Pancreas (tissue), 10 donors: ENCODE results near the gene CSF3. TPM values are rescaled to one million over a fixed set of nuclear protein-coding genes. Genes with fewer than 3 reads are reported as not detected.
A peak's percentile ranks its signal among the peaks of the same experiment; 100 is the strongest.

Source experiments
- ATAC-seq, 4 donors: fragments of 200-7000 bp; cut with Tn5 transposase; one replicate each; pipeline versions ENCODE4 v1.8.0 to v1.9.1; 2020; ENCODE audit warnings: mild to moderate bottlenecking in 4 of 4, moderate library complexity in 4 of 4
- DNase-seq, 6 donors: peaks; one replicate each; pipeline ENCODE4 v3.0.0-alpha.2; 2020
- FAIRE-seq: peaks from 2 replicates; lab custom pipeline; 2012; peaks lifted over from hg19 to GRCh38; lab: Jason Lieb, UNC
- H3K27ac ChIP-seq, 4 donors: fragments of 200-600 bp; sonication (generic); 1 replicate in 3 of 4; 2 replicates in 1 of 4; pipeline versions ENCODE4 v1.5.0 to v1.8.0; 2020
- H3K27me3 ChIP-seq, 4 donors: fragments of 200-600 bp; one replicate each; pipeline ENCODE4 v1.8.0; 2021
- H3K36me3 ChIP-seq, 3 donors: fragments of 200-600 bp; sonication (generic) in 1 of 3; one replicate each; pipeline versions ENCODE4 v1.5.0 to v1.8.0; 2020 to 2021
- H3K4me1 ChIP-seq, 3 donors: fragments of 200-600 bp; one replicate each; pipeline ENCODE4 v1.8.0; 2021
- H3K4me3 ChIP-seq, 4 donors: fragments of 200-600 bp; sonication (generic) in 2 of 4; one replicate each; pipeline versions ENCODE4 v1.5.0 to v1.8.0; 2020 to 2021
- H3K9me3 ChIP-seq, 4 donors: fragments of 200-600 bp; one replicate each; pipeline ENCODE4 v1.8.0; 2021
- CTCF ChIP-seq, 4 donors: fragments of 200-600 bp; sonication (generic) in 3 of 4; IDR thresholded peaks; one replicate each; pipeline versions ENCODE4 v1.5.0 to v1.8.0; 2021; ENCODE audit warnings: antibody characterized with exemption in 4 of 4
- WGBS, 2 donors: extraction: QIAGEN DNeasy Blood & Tissue Kit; methylation state at CpG; one replicate each; pipeline ENCODE4 v1.1.7; 2013; 5-methylcytosine and 5-hydroxymethylcytosine counted together
- intact Hi-C, 3 donors: fragments of 100-400 bp; cut with DNase I; formaldehyde crosslinking; loops; one replicate each; pipeline versions ENCODE4 v1.11.1 to v1.14.2; 2022
- polyA plus RNA-seq, 2 donors: library from polyadenylated mRNA; stranded (reverse); fragments of 200-250 nt; gene quantifications; one replicate each; pipeline ENCODE4 v1.2.3, GENCODE V29; 2013
- total RNA-seq, 6 donors: library from RNA; stranded (reverse); fragmentation: NEBNext Ultra II Directional in 4 of 6; extraction: Animal tissue kit (Norgen Biotek cat#: 25700) in 4 of 6; gene quantifications; one replicate each; pipeline versions ENCODE4 v1.2.1 to v1.2.4, GENCODE V29; 2021 to 2023
- donor health status: healthy with polysubstance abuse.
- donor health status: DM: no; HTN: no; CAD: no; lungs with moderate emphysema.
- donor health status: DM: no; HTN: no; CAD: no.
- donor health status: control.
- donor health status: control.
- donor health status: Bipolar disorder and iron deficiency.
- donor health status: DM: yes; HTN: yes; CAD: no.
- donor health status: DM: no; HTN: no; CAD: no.
- donor health status: DM: no; HTN: no; CAD: no.
- donor health status: DM: yes; HTN: yes; CAD: no.

CSF3 gene
- total and polyA plus RNA-seq, 8 donors = 0.16 to 3.5 (median 0.23) TPM; not detected in 4

- Histone ChIP-seq H3K27ac (no peak overlapping the region), H3K4me1 (no peaks in the 10 kb centered on the region), H3K36me3 (no peaks in the 10 kb centered on the region), H3K27me3 (no peaks in the 10 kb centered on the region), H3K4me3 (no peak overlapping the region), H3K9me3 (no peaks in the 10 kb centered on the region)
- no peak for TF ChIP-seq CTCF (IDR thresholded peaks at IDR 0.05)
- no peak for DNase-seq
- intact Hi-C loops = no loop called here
- WGBS, 2 donors = 57 to 62% methylated on average over 4 of the region's 4 CpGs
- no peak for ATAC-seq
- FAIRE-seq = no peak
Measured at GRCh38 chr17:39975801-39976200, 39.4 kb upstream of the CSF3 start.

- H3K27ac ChIP-seq = no peak overlapping the region
- no peak overlapping the region for H3K4me3 ChIP-seq
- no peak for ATAC-seq
- intact Hi-C loops = no loop called here
- TF ChIP-seq CTCF (IDR thresholded peaks at IDR 0.05) = no peak
- WGBS, 2 donors = 73 to 78% methylated on average over 5 of the region's 5 CpGs
- peaks cover 8 to 14% (median 12%) of the 10 kb centered on the region in 3 donors for H3K4me1 ChIP-seq
- H3K27me3 ChIP-seq = no peaks in the 10 kb centered on the region
- DNase-seq = no peak
- no peak for FAIRE-seq
- peaks cover 0 to 1% (median 0%) of the 10 kb centered on the region in 3 donors for H3K36me3 ChIP-seq
- no peaks in the 10 kb centered on the region for H3K9me3 ChIP-seq
Measured at GRCh38 chr17:39979016-39979670, 36.1 kb upstream of the CSF3 start.

- FAIRE-seq = no peak
- peak; percentile 26 to 32 (median 28) for ATAC-seq
- no peak for TF ChIP-seq CTCF (IDR thresholded peaks at IDR 0.05)
- Histone ChIP-seq H3K9me3 (no peaks in the 10 kb centered on the region), H3K27me3 (no peaks in the 10 kb centered on the region), H3K4me3 (peak overlapping the region; percentile 11 to 98 (median 60)), H3K27ac (peak overlapping the region; percentile 60 to 88 (median 80)), H3K4me1 (peaks cover 8 to 14% (median 12%) of the 10 kb centered on the region in 3 donors), H3K36me3 (peaks cover 0 to 9% (median 7%) of the 10 kb centered on the region in 3 donors)
- whole genome bisulfite sequencing, 2 donors = 0% methylated on average over 10 of the region's 10 CpGs
- intact Hi-C loops = no loop called here
- DNase-seq = no peak
Measured at GRCh38 chr17:39979893-39980350, 35.3 kb upstream of the CSF3 start.

GRCh38 chr17:39980351-39981206 lies 34.7 kb upstream of the CSF3 start, which contains the start of gene PSMD3:
TSS of gene PSMD3 (plus strand) at chr17:39980807. CDS start at chr17:39980971, 164 bp downstream.
- Histone ChIP-seq H3K4me1 (peaks cover 8 to 14% (median 12%) of the 10 kb centered on the region in 3 donors), H3K36me3 (peaks cover 0 to 16% (median 12%) of the 10 kb centered on the region in 3 donors), H3K9me3 (no peaks in the 10 kb centered on the region), H3K4me3 (peak within 1 kb of the TSS; percentile 55 to 98 (median 82)), H3K27me3 (no peaks in the 10 kb centered on the region), H3K27ac (peak within 1 kb of the TSS; percentile 73 to 88 (median 85))
- DNase-seq = peak; percentile 96 to 99 (median 98)
- ATAC-seq = peak; percentile 92 to 98 (median 94)
- peak; percentile 86 for FAIRE-seq
- intact Hi-C loops = no loop called here
- WGBS, 2 donors = 0 to 1% methylated on average over 84 of the region's 84 CpGs
- TF ChIP-seq CTCF (IDR thresholded peaks at IDR 0.05) = peak; percentile 60 to 72 (median 68)
